Measurements from ENCODE around the gene KIAA0513. TPM values are rescaled to one million over a fixed set of nuclear protein-coding genes. Genes with fewer than 3 reads are reported as not detected.

Gene KIAA0513
- total and polyA plus RNA-seq, 2 of the 13 experiments (the other 11 are each of a cell fraction or from before 2014, with no cell fraction given): 1.8 TPM

DNA sequence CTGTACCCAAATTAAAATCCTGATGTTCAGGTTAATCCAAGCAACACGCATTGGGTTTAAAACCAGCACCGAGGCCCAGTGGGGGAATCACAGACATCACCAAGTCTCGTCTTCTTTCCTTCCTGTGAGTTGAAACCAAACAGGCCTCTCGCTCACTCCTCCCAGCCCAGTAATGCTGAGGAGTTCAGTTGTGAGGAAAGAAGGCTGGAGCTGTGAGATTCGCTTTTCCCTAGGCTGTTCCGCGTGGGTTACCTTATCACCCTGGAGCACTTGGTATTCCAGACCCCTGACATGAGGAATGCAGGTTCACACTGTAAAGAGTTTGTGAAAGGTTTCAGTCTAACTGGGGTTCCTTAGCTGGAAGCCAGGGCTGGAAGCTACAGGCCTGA, 63.9 kb downstream of the KIAA0513 start:
- H3K27ac ChIP-seq (ENCODE audit: extremely low read length, insufficient read depth, low read length): no peak overlapping the region
- intact Hi-C loops (cut with micrococcal nuclease; ENCODE audit: unreplicated experiment) (no loop called here), in situ Hi-C loops (cut with HindIII; ENCODE audit: extremely low pct_ligation_motif_present, low pct_unique_long_range_greater_than_20kb) (no loop called here)
- POLR2A ChIA-PET: no interaction called here
- no TSS peak for BruUV-seq (replicated peaks)
- 62% methylated on average over 7 of the region's 7 CpGs for WGBS (ENCODE audit: low lambda C conversion rate)
- DNase-seq (ENCODE audit: low spot score) (no peak), FAIRE-seq (no peak), ATAC-seq (no peak)
- no peaks in the 10 kb centered on the region; the same call in 1 of the 2 replicates for H4K20me1 ChIP-seq (ENCODE audit: insufficient read depth, low read length)
- H3K27me3 ChIP-seq (ENCODE audit: control insufficient read depth in 1 of 2, insufficient read depth in 2 of 2, low read length in 2 of 2): peaks cover 18 to 89% of the 10 kb centered on the region in 2 experiments; a peak in 4 of 5 replicates
- no peaks in the 10 kb centered on the region for H3K79me2 ChIP-seq (ENCODE audit: insufficient read depth, low read length)
- peaks cover 7% of the 10 kb centered on the region; the same call in 1 of the 2 replicates for H3K4me1 ChIP-seq (ENCODE audit: insufficient read depth, low read length)
- H3K9me3 ChIP-seq (ENCODE audit: low read length): no peaks in the 10 kb centered on the region
- CTCF ChIA-PET (ENCODE audit: low intra/inter-chr PET ratio, low total read pairs): no interaction called here
- no peak overlapping the region for H3K4me3 ChIP-seq (replicated peaks in 1 of 3; ENCODE audit: insufficient read depth in 1 of 3, low read depth in 2 of 3, low read length in 3 of 3)
- no peaks in the 10 kb centered on the region for H3K36me3 ChIP-seq (replicated peaks in 1 of 2; ENCODE audit: control insufficient read depth in 1 of 2, insufficient read depth in 2 of 2, low read length in 2 of 2)
- H3K9ac ChIP-seq (ENCODE audit: insufficient read depth, low read depth, low read length): no peak overlapping the region
- H3K4me2 ChIP-seq (ENCODE audit: low read depth, low read length): no peak overlapping the region
- no peak overlapping the region for H2AFZ ChIP-seq (ENCODE audit: low read length)
- TF ChIP-seq SIN3A (IDR thresholded peaks at IDR 0.05; ENCODE audit: borderline replicate concordance, low read depth, low read length) (no peak), ZNF776 (CRISPR knock-in tag; IDR thresholded peaks at IDR 0.05) (no peak), PAXIP1 (CRISPR knock-in tag; conservative IDR thresholded peaks at IDR 0.05) (no peak), SKI (IDR thresholded peaks at IDR 0.05; ENCODE audit: partially characterized antibody) (no peak), ZNF749 (CRISPR knock-in tag; IDR thresholded peaks at IDR 0.05; ENCODE audit: borderline replicate concordance) (no peak), MAX (IDR thresholded peaks at IDR 0.05) (no peak), ZZZ3 (CRISPR knock-in tag; IDR thresholded peaks at IDR 0.05; ENCODE audit: borderline replicate concordance) (no peak), ZBTB21 (CRISPR knock-in tag; IDR thresholded peaks at IDR 0.05) (no peak), MED13 (CRISPR knock-in tag; IDR thresholded peaks at IDR 0.05) (no peak), ZNF678 (CRISPR knock-in tag; IDR thresholded peaks at IDR 0.05) (no peak), ZNF275 (CRISPR knock-in tag; IDR thresholded peaks at IDR 0.05; ENCODE audit: borderline replicate concordance) (no peak), ZNF839 (CRISPR knock-in tag; IDR thresholded peaks at IDR 0.05; ENCODE audit: borderline replicate concordance) (no peak)
- TF ChIP-seq, protein P1, sequence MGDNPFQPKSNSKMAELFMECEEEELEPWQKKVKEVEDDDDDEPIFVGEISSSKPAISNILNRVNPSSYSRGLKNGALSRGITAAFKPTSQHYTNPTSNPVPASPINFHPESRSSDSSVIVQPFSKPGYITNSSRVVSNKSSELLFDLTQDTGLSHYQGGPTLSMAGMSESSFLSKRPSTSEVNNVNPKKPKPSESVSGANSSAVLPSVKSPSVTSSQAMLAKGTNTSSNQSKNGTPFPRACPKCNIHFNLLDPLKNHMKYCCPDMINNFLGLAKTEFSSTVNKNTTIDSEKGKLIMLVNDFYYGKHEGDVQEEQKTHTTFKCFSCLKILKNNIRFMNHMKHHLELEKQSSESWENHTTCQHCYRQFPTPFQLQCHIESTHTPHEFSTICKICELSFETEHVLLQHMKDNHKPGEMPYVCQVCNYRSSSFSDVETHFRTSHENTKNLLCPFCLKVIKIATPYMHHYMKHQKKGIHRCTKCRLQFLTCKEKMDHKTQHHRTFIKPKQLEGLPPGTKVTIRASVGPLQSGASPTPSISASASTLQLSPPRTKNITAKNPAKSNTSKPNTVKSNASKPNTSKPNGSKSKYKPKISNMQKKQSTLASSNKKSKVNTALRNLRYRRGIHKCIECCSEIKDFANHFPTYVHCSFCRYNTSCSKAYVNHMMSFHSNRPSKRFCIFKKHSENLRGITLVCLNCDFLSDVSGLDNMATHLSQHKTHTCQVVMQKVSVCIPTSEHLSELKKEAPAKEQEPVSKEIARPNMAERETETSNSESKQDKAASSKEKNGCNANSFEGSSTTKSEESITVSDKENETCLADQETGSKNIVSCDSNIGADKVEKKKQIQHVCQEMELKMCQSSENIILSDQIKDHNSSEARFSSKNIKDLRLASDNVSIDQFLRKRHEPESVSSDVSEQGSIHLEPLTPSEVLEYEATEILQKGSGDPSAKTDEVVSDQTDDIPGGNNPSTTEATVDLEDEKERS (CRISPR knock-in tag; IDR thresholded peaks at IDR 0.05): no peak
- TF ChIP-seq, protein P2, sequence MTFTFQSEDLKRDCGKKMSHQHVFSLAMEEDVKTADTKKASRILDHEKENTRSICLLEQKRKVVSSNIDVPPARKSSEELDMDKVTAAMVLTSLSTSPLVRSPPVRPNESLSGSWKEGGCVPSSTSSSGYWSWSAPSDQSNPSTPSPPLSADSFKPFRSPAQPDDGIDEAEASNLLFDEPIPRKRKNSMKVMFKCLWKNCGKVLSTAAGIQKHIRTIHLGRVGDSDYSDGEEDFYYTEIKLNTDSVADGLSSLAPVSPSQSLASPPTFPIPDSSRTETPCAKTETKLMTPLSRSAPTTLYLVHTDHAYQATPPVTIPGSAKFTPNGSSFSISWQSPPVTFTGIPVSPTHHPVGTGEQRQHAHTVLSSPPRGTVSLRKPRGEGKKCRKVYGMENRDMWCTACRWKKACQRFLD (CRISPR knock-in tag; IDR thresholded peaks at IDR 0.05; ENCODE audit: borderline replicate concordance): no peak

Measured in HepG2 (cell line).